HepG2 (cell line): Measurements from ENCODE around the gene NFKB2. TPM values are rescaled to one million over a fixed set of nuclear protein-coding genes. Genes with fewer than 3 reads are reported as not detected.

Experiments used
- IRF2 ChIP-seq: IDR thresholded peaks from 2 replicates; pipeline ENCODE4 v1.6.1; 2018; ENCODE audit warnings: missing genetic modification reagents, missing compliant biosample characterization
- MTF2 ChIP-seq: sonication (generic); formaldehyde crosslinking; IDR thresholded peaks from 2 replicates; pipeline ENCODE4 v1.5.0; 2020; ENCODE audit warnings: missing genetic modification reagents, borderline replicate concordance
- REPIN1 ChIP-seq: sonication (generic); formaldehyde crosslinking; IDR thresholded peaks from 2 replicates; pipeline ENCODE4 v1.8.0; 2022; ENCODE audit warnings: missing genetic modification reagents, low read depth, mild to moderate bottlenecking, borderline replicate concordance
- SOX13 ChIP-seq, 3 experiments: fragments of 450-650 bp in 1 of 3; sonication (generic) in 1 of 3; formaldehyde crosslinking in 1 of 3; IDR thresholded peaks in 2 of 3; conservative IDR thresholded peaks in 1 of 3; 2 replicates each; pipeline versions ENCODE4 v1.5.0 to v1.6.1; 2016 to 2020; ENCODE audit warnings: antibody characterized with exemption in 1 of 3, mild to moderate bottlenecking in 1 of 3, missing compliant biosample characterization in 1 of 3, missing genetic modification reagents in 1 of 3, moderate library complexity in 1 of 3
- ZFP36L1 ChIP-seq: sonication (generic); formaldehyde crosslinking; IDR thresholded peaks from 2 replicates; pipeline ENCODE4 v1.8.0; 2022; ENCODE audit warnings: mild to moderate bottlenecking, missing genetic modification reagents, moderate library complexity
- ZFP62 ChIP-seq: sonication (generic); formaldehyde crosslinking; IDR thresholded peaks from 2 replicates; pipeline ENCODE4 v1.4.0; 2020; ENCODE audit warnings: missing genetic modification reagents
- ZNF274 ChIP-seq: sonication (generic); formaldehyde crosslinking; IDR thresholded peaks from 2 replicates; pipeline ENCODE4 v1.5.1; 2020; ENCODE audit warnings: mild to moderate bottlenecking, missing genetic modification reagents
- ZNF354B ChIP-seq: sonication (generic); formaldehyde crosslinking; IDR thresholded peaks from 2 replicates; pipeline ENCODE4 v1.8.0; 2022; ENCODE audit warnings: mild to moderate bottlenecking, missing genetic modification reagents
- ZNF564 ChIP-seq: sonication (generic); formaldehyde crosslinking; IDR thresholded peaks from 2 replicates; pipeline ENCODE4 v1.8.1; 2023; ENCODE audit warnings: mild to moderate bottlenecking, missing genetic modification reagents
- ZNF567 ChIP-seq: sonication (generic); formaldehyde crosslinking; IDR thresholded peaks from 2 replicates; pipeline ENCODE4 v1.8.1; 2023; ENCODE audit warnings: mild to moderate bottlenecking, missing genetic modification reagents, borderline replicate concordance
- ZNF572 ChIP-seq: sonication (generic); formaldehyde crosslinking; IDR thresholded peaks from 2 replicates; pipeline ENCODE4 v1.5.1; 2020; ENCODE audit warnings: mild to moderate bottlenecking, missing genetic modification reagents
- ZNF724P ChIP-seq: sonication (generic); formaldehyde crosslinking; IDR thresholded peaks from 2 replicates; pipeline ENCODE4 v1.8.0; 2022; ENCODE audit warnings: missing genetic modification reagents, borderline replicate concordance
- ZNF878 ChIP-seq: sonication (generic); formaldehyde crosslinking; IDR thresholded peaks from 2 replicates; pipeline ENCODE4 v1.8.1; 2023; ENCODE audit warnings: mild to moderate bottlenecking, missing genetic modification reagents, moderate library complexity
- polyA plus RNA-seq, 8 experiments: library from polyadenylated mRNA; depleted of rRNA in 3 of 8; stranded (reverse) in 7 of 8; unstranded in 1 of 8; fragments of >200 nt; fragmentation: Illumina TruSeq in 4 of 8; extraction: Trizol in 4 of 8; gene quantifications; 2 replicates each; pipeline versions ENCODE4 v1.2.1 to v1.2.3, GENCODE V29; 2011 to 2016; ENCODE audit warnings: low read depth in 4 of 8, missing spikeins in 1 of 8, mixed read lengths in 1 of 8; ENCODE audit not compliant: insufficient read depth in 1 of 8
- total RNA-seq, 5 experiments: library from RNA; depleted of rRNA; stranded (reverse); fragments of >200 nt; fragmentation: Illumina TruSeq; extraction: Trizol; gene quantifications; 2 replicates each; pipeline ENCODE4 v1.2.3, GENCODE V29; 2016; ENCODE audit warnings: low read depth in 1 of 5
- TF ChIP-seq, protein P1 (sequence below): sonication (generic); formaldehyde crosslinking; IDR thresholded peaks from 2 replicates; pipeline ENCODE4 v1.4.0; 2020; ENCODE audit warnings: missing genetic modification reagents, borderline replicate concordance
- TF ChIP-seq, protein P2 (sequence below): sonication (generic); formaldehyde crosslinking; IDR thresholded peaks from 2 replicates; pipeline ENCODE4 v1.4.0; 2020; ENCODE audit warnings: missing genetic modification reagents
- TF ChIP-seq, protein P3 (sequence below): sonication (generic); formaldehyde crosslinking; IDR thresholded peaks from 2 replicates; pipeline ENCODE4 v1.4.0; 2020; ENCODE audit warnings: missing genetic modification reagents, low read depth, mild to moderate bottlenecking, borderline replicate concordance
- TF ChIP-seq, protein P4 (sequence below): sonication (generic); formaldehyde crosslinking; IDR thresholded peaks from 2 replicates; pipeline ENCODE4 v1.4.0; 2020; ENCODE audit warnings: low read depth, mild to moderate bottlenecking, missing genetic modification reagents
- TF ChIP-seq, protein P5 (sequence below): IDR thresholded peaks from 2 replicates; pipeline ENCODE4 v1.6.1; 2016; ENCODE audit warnings: missing genetic modification reagents, missing compliant biosample characterization

Gene NFKB2
- total and polyA plus RNA-seq, 2 of the 13 experiments (the other 11 are each of a cell fraction or from before 2014, with no cell fraction given), result 7.7 to 12.5 TPM

DNA sequence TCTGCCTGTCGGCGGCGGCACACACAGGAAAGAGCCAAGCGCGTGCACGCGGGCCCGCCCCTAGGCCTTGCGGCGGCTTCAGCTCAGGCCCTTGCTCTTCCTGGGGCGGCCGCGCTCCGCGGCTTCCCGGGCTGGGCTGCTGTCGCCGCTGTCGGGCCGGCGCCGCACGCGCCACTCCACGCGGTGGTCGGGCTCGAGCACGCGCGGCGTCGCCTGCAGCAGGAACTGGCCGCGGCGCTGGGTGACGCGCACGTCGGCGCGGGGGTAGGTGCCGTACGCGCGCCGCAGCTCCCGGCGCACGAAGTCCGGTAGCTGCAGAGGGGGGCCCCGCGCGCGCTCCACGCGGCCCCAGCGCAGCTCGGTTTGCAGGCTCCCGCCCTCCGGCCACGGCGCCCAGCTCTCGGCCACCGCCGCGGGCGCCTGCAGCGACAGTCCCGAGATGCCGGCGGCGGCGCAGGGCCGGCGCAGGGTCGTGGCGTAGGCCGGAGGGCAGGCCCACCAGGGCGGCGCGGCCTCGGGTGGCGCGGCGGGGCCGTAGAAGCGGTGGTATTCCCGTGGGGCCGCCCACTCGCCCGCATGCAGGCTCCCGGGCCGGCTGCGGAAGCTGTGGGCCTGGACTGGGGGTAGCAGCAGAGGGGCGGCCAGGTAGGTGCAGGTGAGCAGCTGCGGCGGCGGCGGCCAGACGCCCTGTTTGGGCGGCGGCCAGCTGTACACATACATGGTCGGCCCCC, 55.0 kb downstream of the NFKB2 start (continued):
- TF ChIP-seq, protein P1, sequence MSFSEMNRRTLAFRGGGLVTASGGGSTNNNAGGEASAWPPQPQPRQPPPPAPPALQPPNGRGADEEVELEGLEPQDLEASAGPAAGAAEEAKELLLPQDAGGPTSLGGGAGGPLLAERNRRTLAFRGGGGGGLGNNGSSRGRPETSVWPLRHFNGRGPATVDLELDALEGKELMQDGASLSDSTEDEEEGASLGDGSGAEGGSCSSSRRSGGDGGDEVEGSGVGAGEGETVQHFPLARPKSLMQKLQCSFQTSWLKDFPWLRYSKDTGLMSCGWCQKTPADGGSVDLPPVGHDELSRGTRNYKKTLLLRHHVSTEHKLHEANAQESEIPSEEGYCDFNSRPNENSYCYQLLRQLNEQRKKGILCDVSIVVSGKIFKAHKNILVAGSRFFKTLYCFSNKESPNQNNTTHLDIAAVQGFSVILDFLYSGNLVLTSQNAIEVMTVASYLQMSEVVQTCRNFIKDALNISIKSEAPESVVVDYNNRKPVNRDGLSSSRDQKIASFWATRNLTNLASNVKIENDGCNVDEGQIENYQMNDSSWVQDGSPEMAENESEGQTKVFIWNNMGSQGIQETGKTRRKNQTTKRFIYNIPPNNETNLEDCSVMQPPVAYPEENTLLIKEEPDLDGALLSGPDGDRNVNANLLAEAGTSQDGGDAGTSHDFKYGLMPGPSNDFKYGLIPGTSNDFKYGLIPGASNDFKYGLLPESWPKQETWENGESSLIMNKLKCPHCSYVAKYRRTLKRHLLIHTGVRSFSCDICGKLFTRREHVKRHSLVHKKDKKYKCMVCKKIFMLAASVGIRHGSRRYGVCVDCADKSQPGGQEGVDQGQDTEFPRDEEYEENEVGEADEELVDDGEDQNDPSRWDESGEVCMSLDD (CRISPR knock-in tag), result no peak
- TF ChIP-seq, protein P2, sequence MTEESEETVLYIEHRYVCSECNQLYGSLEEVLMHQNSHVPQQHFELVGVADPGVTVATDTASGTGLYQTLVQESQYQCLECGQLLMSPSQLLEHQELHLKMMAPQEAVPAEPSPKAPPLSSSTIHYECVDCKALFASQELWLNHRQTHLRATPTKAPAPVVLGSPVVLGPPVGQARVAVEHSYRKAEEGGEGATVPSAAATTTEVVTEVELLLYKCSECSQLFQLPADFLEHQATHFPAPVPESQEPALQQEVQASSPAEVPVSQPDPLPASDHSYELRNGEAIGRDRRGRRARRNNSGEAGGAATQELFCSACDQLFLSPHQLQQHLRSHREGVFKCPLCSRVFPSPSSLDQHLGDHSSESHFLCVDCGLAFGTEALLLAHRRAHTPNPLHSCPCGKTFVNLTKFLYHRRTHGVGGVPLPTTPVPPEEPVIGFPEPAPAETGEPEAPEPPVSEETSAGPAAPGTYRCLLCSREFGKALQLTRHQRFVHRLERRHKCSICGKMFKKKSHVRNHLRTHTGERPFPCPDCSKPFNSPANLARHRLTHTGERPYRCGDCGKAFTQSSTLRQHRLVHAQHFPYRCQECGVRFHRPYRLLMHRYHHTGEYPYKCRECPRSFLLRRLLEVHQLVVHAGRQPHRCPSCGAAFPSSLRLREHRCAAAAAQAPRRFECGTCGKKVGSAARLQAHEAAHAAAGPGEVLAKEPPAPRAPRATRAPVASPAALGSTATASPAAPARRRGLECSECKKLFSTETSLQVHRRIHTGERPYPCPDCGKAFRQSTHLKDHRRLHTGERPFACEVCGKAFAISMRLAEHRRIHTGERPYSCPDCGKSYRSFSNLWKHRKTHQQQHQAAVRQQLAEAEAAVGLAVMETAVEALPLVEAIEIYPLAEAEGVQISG (CRISPR knock-in tag), result peak; percentile 89
- TF ChIP-seq ZNF274 (peak; percentile 31; the same call in 1 of the 2 replicates), ZNF354B (CRISPR knock-in tag) (peak; percentile 78; the same call in 1 of the 2 replicates), ZNF567 (CRISPR knock-in tag) (0 out of 2 replicates have a peak, but pooled peaks have one; percentile 21), ZFP62 (CRISPR knock-in tag) (no peak), REPIN1 (CRISPR knock-in tag) (0 out of 2 replicates have a peak, but pooled peaks have one; percentile 49), MTF2 (no peak), ZNF724P (peak; percentile 18; the same call in 1 of the 2 replicates), ZNF878 (CRISPR knock-in tag) (no peak), ZFP36L1 (CRISPR knock-in tag) (no peak), SOX13 (IDR thresholded peaks at IDR 0.05) (no peak), SOX13 (CRISPR knock-in tag; conservative IDR thresholded peaks at IDR 0.05 in 1 of 2, IDR thresholded peaks at IDR 0.05 in 1 of 2) (0 out of 4 replicates have a peak, but pooled peaks of 1 of the 2 experiments have one; percentile 23), IRF2 (CRISPR knock-in tag) (0 out of 2 replicates have a peak, but pooled peaks have one; percentile 17), ZNF572 (CRISPR knock-in tag) (no peak), ZNF564 (CRISPR knock-in tag) (peak; percentile 10; the same call in 1 of the 2 replicates)
- TF ChIP-seq, protein P3, sequence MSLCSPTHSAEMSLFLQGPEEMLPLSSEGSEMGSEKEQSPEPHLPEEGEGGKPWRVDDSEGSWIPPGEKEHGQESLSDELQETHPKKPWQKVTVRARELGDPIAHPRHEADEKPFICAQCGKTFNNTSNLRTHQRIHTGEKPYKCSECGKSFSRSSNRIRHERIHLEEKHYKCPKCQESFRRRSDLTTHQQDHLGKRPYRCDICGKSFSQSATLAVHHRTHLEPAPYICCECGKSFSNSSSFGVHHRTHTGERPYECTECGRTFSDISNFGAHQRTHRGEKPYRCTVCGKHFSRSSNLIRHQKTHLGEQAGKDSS, result 0 out of 2 replicates have a peak, but pooled peaks have one; percentile 57
- TF ChIP-seq, protein P4, sequence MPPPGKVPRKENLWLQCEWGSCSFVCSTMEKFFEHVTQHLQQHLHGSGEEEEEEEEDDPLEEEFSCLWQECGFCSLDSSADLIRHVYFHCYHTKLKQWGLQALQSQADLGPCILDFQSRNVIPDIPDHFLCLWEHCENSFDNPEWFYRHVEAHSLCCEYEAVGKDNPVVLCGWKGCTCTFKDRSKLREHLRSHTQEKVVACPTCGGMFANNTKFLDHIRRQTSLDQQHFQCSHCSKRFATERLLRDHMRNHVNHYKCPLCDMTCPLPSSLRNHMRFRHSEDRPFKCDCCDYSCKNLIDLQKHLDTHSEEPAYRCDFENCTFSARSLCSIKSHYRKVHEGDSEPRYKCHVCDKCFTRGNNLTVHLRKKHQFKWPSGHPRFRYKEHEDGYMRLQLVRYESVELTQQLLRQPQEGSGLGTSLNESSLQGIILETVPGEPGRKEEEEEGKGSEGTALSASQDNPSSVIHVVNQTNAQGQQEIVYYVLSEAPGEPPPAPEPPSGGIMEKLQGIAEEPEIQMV (CRISPR knock-in tag), result peak; percentile 77; the same call in 1 of the 2 replicates
- TF ChIP-seq, protein P5, sequence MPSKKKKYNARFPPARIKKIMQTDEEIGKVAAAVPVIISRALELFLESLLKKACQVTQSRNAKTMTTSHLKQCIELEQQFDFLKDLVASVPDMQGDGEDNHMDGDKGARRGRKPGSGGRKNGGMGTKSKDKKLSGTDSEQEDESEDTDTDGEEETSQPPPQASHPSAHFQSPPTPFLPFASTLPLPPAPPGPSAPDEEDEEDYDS, result peak; percentile 50; the same call in 1 of the 2 replicates
